Uterine smooth muscle cell (primary cell): Measurements from ENCODE around the gene HBE1. TPM values are rescaled to one million over a fixed set of nuclear protein-coding genes. Genes with fewer than 3 reads are reported as not detected.

ENCODE experiments used
- total RNA-seq: library from RNA; depleted of rRNA; stranded (reverse); fragments of >200 nt; gene quantifications from 2 replicates; pipeline ENCODE4 v1.2.3, GENCODE V29; 2014

HBE1 gene
- not detected in 2 replicates for total RNA-seq

DNA sequence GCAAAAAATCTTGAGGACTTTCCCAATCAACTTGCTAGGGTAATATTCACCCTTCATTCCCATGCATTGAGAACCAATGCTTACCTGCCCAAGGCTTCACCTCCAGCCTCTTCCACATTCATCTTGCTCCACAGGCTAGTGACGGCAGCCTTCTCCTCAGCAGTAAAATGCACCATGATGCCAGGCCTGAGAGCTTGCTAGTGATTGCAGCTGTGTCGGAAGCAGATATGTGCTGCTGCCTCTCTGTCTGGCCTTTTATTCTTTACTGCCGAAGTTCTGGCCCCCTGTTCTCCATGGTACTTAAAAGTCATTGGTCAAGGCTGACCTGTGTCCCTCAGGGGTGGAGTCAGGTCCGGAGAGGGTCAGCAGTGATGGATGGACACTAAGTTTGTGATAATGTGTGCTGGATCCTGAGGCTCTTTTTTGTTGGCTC, at the start of gene HBE1:
Gene HBE1 (minus strand): TSS at position 231 of the 433 bp plus-strand sequence. CDS start 55 bp downstream, at position 176.

GRCh38 chr11:5301846-5302245, 32.1 kb upstream of the HBE1 start, which contains the start of gene OR51B4:
Gene OR51B4, minus strand, starts transcription at chr11:5301946. Its CDS starts 0 bp downstream, at chr11:5301946.

DNA sequence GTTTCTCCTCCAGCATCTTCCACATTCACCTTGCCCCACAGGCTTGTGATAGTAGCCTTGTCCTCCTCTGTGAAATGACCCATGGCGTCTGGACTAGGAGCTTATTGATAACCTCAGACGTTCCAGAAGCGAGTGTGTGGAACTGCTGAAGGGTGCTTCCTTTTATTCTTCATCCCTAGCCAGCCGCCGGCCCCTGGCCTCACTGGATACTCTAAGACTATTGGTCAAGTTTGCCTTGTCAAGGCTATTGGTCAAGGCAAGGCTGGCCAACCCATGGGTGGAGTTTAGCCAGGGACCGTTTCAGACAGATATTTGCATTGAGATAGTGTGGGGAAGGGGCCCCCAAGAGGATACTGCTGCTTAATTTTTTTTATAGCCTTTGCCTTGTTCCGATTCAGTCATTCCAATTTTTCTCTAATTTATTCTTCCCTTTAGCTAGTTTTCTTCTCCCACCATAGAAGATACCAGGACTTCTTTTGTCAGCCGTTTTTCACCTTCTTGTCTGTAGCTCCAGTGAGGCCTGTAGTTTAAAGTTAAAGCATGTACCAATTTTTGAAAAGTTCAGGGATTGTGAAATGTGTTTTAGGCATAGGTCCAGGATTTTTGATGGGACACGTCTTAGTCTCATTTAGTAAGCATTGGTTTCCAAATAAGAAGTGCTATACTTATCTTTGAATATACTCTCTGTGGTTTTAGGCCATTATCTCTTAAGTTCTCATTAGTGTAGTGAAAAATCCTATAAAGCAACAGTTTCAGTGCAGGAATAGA, 14.9 kb downstream of the HBE1 start, which contains the start of gene HBG2:
Gene HBG2 (minus strand): TSS at position 136 of the 768 bp plus-strand sequence. CDS start 53 bp downstream, at position 83.

DNA sequence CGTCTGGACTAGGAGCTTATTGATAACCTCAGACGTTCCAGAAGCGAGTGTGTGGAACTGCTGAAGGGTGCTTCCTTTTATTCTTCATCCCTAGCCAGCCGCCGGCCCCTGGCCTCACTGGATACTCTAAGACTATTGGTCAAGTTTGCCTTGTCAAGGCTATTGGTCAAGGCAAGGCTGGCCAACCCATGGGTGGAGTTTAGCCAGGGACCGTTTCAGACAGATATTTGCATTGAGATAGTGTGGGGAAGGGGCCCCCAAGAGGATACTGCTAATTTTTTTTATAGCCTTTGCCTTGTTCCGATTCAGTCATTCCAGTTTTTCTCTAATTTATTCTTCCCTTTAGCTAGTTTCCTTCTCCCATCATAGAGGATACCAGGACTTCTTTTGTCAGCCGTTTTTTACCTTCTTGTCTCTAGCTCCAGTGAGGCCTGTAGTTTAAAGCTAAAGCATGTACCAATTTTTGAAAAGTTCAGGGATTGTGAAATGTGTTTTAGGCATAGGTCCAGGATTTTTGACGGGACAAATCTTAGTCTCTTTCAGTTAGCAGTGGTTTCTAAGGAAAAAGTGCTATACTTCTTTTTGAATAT, 19.8 kb downstream of the HBE1 start, which contains the start of gene HBG1:
Gene HBG1 (minus strand): TSS at position 51 of the 590 bp plus-strand sequence. CDS start 53 bp downstream, outside the sequence.

GRCh38 chr11:5234381-5234834, 35.3 kb downstream of the HBE1 start, which contains the start of gene HBD:
Gene HBD, minus strand, starts transcription at chr11:5234483. Its CDS starts 50 bp downstream, at chr11:5234433.

DNA sequence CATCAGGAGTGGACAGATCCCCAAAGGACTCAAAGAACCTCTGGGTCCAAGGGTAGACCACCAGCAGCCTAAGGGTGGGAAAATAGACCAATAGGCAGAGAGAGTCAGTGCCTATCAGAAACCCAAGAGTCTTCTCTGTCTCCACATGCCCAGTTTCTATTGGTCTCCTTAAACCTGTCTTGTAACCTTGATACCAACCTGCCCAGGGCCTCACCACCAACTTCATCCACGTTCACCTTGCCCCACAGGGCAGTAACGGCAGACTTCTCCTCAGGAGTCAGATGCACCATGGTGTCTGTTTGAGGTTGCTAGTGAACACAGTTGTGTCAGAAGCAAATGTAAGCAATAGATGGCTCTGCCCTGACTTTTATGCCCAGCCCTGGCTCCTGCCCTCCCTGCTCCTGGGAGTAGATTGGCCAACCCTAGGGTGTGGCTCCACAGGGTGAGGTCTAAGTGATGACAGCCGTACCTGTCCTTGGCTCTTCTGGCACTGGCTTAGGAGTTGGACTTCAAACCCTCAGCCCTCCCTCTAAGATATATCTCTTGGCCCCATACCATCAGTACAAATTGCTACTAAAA, 42.9 kb downstream of the HBE1 start, which contains the start of gene HBB:
Gene HBB (minus strand): TSS at position 340 of the 579 bp plus-strand sequence. CDS start 50 bp downstream, at position 290.

Other genes starting within 250 kb of the HBE1 start
- gene OR52J3, start 223.4 kb downstream of the HBE1 start, total RNA-seq, result not detected in 2 replicates
- not detected in 2 replicates for gene OR52E2, start 210.3 kb downstream of the HBE1 start, total RNA-seq
- gene OR52E1, start 200.4 kb downstream of the HBE1 start, total RNA-seq, result not detected in 2 replicates
- gene OR52A5, start 131.6 kb downstream of the HBE1 start, total RNA-seq, result not detected in 2 replicates
- gene OR52A1, start 115.2 kb downstream of the HBE1 start, total RNA-seq, result not detected in 2 replicates
- gene OR51V1, start 69.3 kb downstream of the HBE1 start, total RNA-seq, result not detected in 2 replicates
- gene HBB, start 42.9 kb downstream of the HBE1 start, total RNA-seq, result not detected in 2 replicates
- 0.25 and 0.77 TPM in 2 replicates for gene HBD, start 35.5 kb downstream of the HBE1 start, total RNA-seq
- not detected in 2 replicates for gene HBG1, start 20.1 kb downstream of the HBE1 start, total RNA-seq
- not detected in 2 replicates for gene HBG2, start 15.2 kb downstream of the HBE1 start, total RNA-seq
- 0.11 TPM in 1 of 2 replicates, not detected in the other for gene OR51B4, start 32.0 kb upstream of the HBE1 start, total RNA-seq
- 0.12 TPM in 1 of 2 replicates, not detected in the other for gene OR51B2, start 54.4 kb upstream of the HBE1 start, total RNA-seq
- gene OR51B5, start 73.6 kb upstream of the HBE1 start, total RNA-seq, result 0.12 TPM in 1 of 2 replicates, not detected in the other
- gene OR51B6, start 81.6 kb upstream of the HBE1 start, total RNA-seq, result not detected in 2 replicates
- gene OR51M1, start 113.9 kb upstream of the HBE1 start, total RNA-seq, result 0.11 TPM in 1 of 2 replicates, not detected in the other
- gene OR51Q1, start 152.2 kb upstream of the HBE1 start, total RNA-seq, result not detected in 2 replicates
- 0.11 TPM in 1 of 2 replicates, not detected in the other for gene OR51I1, start 171.6 kb upstream of the HBE1 start, total RNA-seq
- gene OR51I2, start 179.4 kb upstream of the HBE1 start, total RNA-seq, result not detected in 2 replicates
- not detected in 2 replicates for gene OR52D1, start 218.7 kb upstream of the HBE1 start, total RNA-seq
- 0.12 TPM in 1 of 2 replicates, not detected in the other for gene UBQLN3, start 240.0 kb upstream of the HBE1 start, total RNA-seq
- gene UBQLNL, start 246.8 kb upstream of the HBE1 start, total RNA-seq, result not detected in 2 replicates